ENCODE data around the gene ZDHHC11.
"Not testable (repeated sequence)": the region's sequence is repeated elsewhere in the genome, so short reads cannot be mapped to it uniquely, and the experiment has no call there.

- not testable (repeated sequence) for TF ChIP-seq CTCF, POLR2A (IDR thresholded peaks at IDR 0.05)
Measured at GRCh38 chr5:794948-795347, 55.8 kb downstream of the ZDHHC11 start.
